K562 (cell line): ENCODE measurements around the gene IRF5. TPM values are rescaled to one million over a fixed set of nuclear protein-coding genes. Genes with fewer than 3 reads are reported as not detected.

Experiments
- ATAC-seq: fragments of 200-7000 bp; cut with Tn5 transposase; 3 replicates; pipeline ENCODE4 v1.9.1; 2020; ENCODE audit warnings: moderate library complexity
- BruUV-seq: library from RNA; stranded (reverse); fragments of 400-500 nt; replicated peaks from 2 replicates; lab custom pipeline; 2021; lab: Mats Ljungman, UMichigan
- CTCF ChIA-PET: fragments of 300-600 bp; formaldehyde crosslinking; extraction: SDS; loops from one replicate; lab custom pipeline; 2021; ENCODE audit warnings: low intra/inter-chr PET ratio; lab: Yijun Ruan, JAX
- POLR2A ChIA-PET: fragments of 300-600, 350-650 bp; sonication (Branson Sonifier 250); formaldehyde crosslinking; extraction: SDS; loops from one replicate; lab custom pipeline; 2021; ENCODE audit warnings: antibody characterized with exemption, inconsistent platforms; lab: Yijun Ruan, JAX
- DNase-seq, 4 experiments: peaks; one replicate each; pipeline versions ENCODE4 v3.0.0 to v3.0.0-alpha.2; 2011 to 2018; ENCODE audit warnings: low spot score in 3 of 4, mixed read lengths in 3 of 4; ENCODE audit errors: extremely low read depth in 1 of 4
- FAIRE-seq: peaks from 2 replicates; lab custom pipeline; 2011; peaks lifted over from hg19 to GRCh38; lab: Jason Lieb, UNC
- H2AFZ ChIP-seq: 2 replicates; pipeline ENCODE4 v1.6.0; 2011; ENCODE audit warnings: low read depth, low read length, control low read depth, inconsistent platforms
- H3K27ac ChIP-seq: fragments of 200-600 bp; 3 replicates; pipeline ENCODE4 v1.8.0; 2011; ENCODE audit warnings: low read depth, mild to moderate bottlenecking, control low read depth, inconsistent platforms, low read length, moderate library complexity, mixed read lengths; ENCODE audit errors: extremely low read depth
- H3K27me3 ChIP-seq, 2 experiments: fragments of 300-600 bp in 1 of 2; 2 replicates in 1 of 2; 3 replicates in 1 of 2; pipeline versions ENCODE4 v1.6.0 to v1.8.0; 2011; ENCODE audit warnings: inconsistent platforms in 2 of 2, low read length in 2 of 2, mild to moderate bottlenecking in 1 of 2, mixed read lengths in 1 of 2, moderate library complexity in 1 of 2; ENCODE audit not compliant: control insufficient read depth in 2 of 2, insufficient read depth in 2 of 2
- H3K36me3 ChIP-seq: fragments of 300-600 bp; 3 replicates; pipeline ENCODE4 v1.8.0; 2011; ENCODE audit warnings: mild to moderate bottlenecking, low read length, inconsistent platforms; ENCODE audit not compliant: control insufficient read depth, insufficient read depth
- H3K4me1 ChIP-seq, 2 experiments: fragments of 200-600 bp in 1 of 2; replicated peaks in 1 of 2; 2 replicates in 1 of 2; 3 replicates in 1 of 2; pipeline versions ENCODE4 v1.5.1 to v1.8.0; 2011; ENCODE audit warnings: inconsistent platforms in 2 of 2, low read length in 2 of 2, mild to moderate bottlenecking in 1 of 2, mixed read lengths in 1 of 2, moderate library complexity in 1 of 2; ENCODE audit not compliant: control insufficient read depth in 2 of 2, insufficient read depth in 2 of 2
- H3K4me2 ChIP-seq: 2 replicates; pipeline ENCODE4 v1.6.1; 2011; ENCODE audit warnings: low read length, control low read depth, inconsistent platforms, mixed read lengths; ENCODE audit not compliant: insufficient read depth
- H3K4me3 ChIP-seq: fragments of 200-600 bp; sonication (generic), shearing (Covaris generic); 2 replicates; pipeline ENCODE4 v1.5.1; 2016; ENCODE audit warnings: control low read depth, inconsistent platforms
- H3K79me2 ChIP-seq: fragments of 200-600 bp; 3 replicates; pipeline ENCODE4 v1.8.0; 2011; ENCODE audit warnings: low read length, inconsistent platforms; ENCODE audit not compliant: control insufficient read depth, insufficient read depth
- H3K9ac ChIP-seq, 2 experiments: 2 replicates each; pipeline versions ENCODE4 v1.6.0 to v1.6.1; 2011; ENCODE audit warnings: low read depth in 2 of 2, low read length in 2 of 2, control low read depth in 1 of 2, inconsistent platforms in 1 of 2, mild to moderate bottlenecking in 1 of 2, mixed read lengths in 1 of 2; ENCODE audit not compliant: insufficient read depth in 1 of 2
- H3K9me1 ChIP-seq: one replicate; pipeline ENCODE4 v1.6.0; 2011; ENCODE audit warnings: inconsistent platforms, mild to moderate bottlenecking, low read length, moderate library complexity; ENCODE audit not compliant: control insufficient read depth, insufficient read depth
- H3K9me3 ChIP-seq: replicated peaks from 2 replicates; pipeline ENCODE4 v1.5.1; 2011; ENCODE audit warnings: low read depth, low read length, inconsistent platforms; ENCODE audit not compliant: control insufficient read depth, insufficient read depth
- H4K20me1 ChIP-seq: replicated peaks from 2 replicates; pipeline ENCODE4 v1.6.1; 2011; ENCODE audit warnings: low read length, inconsistent platforms, mixed read lengths; ENCODE audit not compliant: control insufficient read depth, insufficient read depth
- CBFB ChIP-seq: sonication (generic); formaldehyde crosslinking; IDR thresholded peaks from 2 replicates; pipeline ENCODE4 v1.4.0; 2020; ENCODE audit warnings: mild to moderate bottlenecking, missing genetic modification reagents
- EGR1 ChIP-seq: fragments of 450-650 bp; conservative IDR thresholded peaks from 2 replicates; pipeline ENCODE4 v1.6.1; 2017; ENCODE audit warnings: mild to moderate bottlenecking
- ELF1 ChIP-seq: fragments of 200-800 bp; sonication (Bioruptor generic); IDR thresholded peaks from 2 replicates; pipeline ENCODE4 v1.6.1; 2016; ENCODE audit warnings: missing genetic modification characterization, missing compliant biosample characterization
- EZH2 ChIP-seq: IDR thresholded peaks from 2 replicates; pipeline ENCODE4 v1.6.1; 2012; ENCODE audit warnings: low read depth, mild to moderate bottlenecking, inconsistent platforms, low read length, borderline replicate concordance
- MEF2A ChIP-seq: IDR thresholded peaks from 2 replicates; pipeline ENCODE4 v1.6.1; 2011; ENCODE audit warnings: low read depth, mild to moderate bottlenecking, low read length, moderate library complexity; ENCODE audit not compliant: control insufficient read depth
- NCOA4 ChIP-seq: fragments of 450-650 bp; IDR thresholded peaks from 2 replicates; pipeline ENCODE4 v1.6.1; 2018; ENCODE audit warnings: mild to moderate bottlenecking; ENCODE audit not compliant: partially characterized antibody
- PKNOX1 ChIP-seq: fragments of 450-650 bp; IDR thresholded peaks from 2 replicates; pipeline ENCODE4 v1.6.1; 2016
- TFE3 ChIP-seq: fragments of 450-650 bp; formaldehyde crosslinking; IDR thresholded peaks from 2 replicates; pipeline ENCODE4 v1.4.0; 2020; ENCODE audit warnings: mild to moderate bottlenecking, mixed read lengths
- U2AF2 ChIP-seq: fragments of 200-400 bp; formaldehyde crosslinking; optimal IDR thresholded peaks from 2 replicates; pipeline ENCODE3; 2017; ENCODE audit warnings: low read depth, mild to moderate bottlenecking, low read length
- ZNF407 ChIP-seq: fragments of 450-650 bp; IDR thresholded peaks from 2 replicates; pipeline ENCODE4 v1.6.1; 2016; ENCODE audit warnings: low read depth
- ZNF766 ChIP-seq: fragments of 200-800 bp; sonication (Bioruptor generic); conservative IDR thresholded peaks from 2 replicates; pipeline ENCODE4 v1.6.1; 2016; ENCODE audit warnings: missing genetic modification characterization, missing compliant biosample characterization
- WGBS: fragments of 100-300 bp; shearing (Covaris generic); methylation state at CpG from one replicate; pipeline ENCODE4 v1.1.6; 2016; ENCODE audit warnings: low coverage, mixed read lengths; ENCODE audit not compliant: insufficient coverage; ENCODE audit errors: missing lambda C conversion rate; 5-methylcytosine and 5-hydroxymethylcytosine counted together
- in situ Hi-C: fragments of 300-500 bp; cut with MboI; formaldehyde crosslinking; loops from 4 replicates; pipeline ENCODE4 v1.15.0; 2018; ENCODE audit warnings: inconsistent platforms, mixed read lengths
- intact Hi-C: fragments of 100-400 bp; cut with micrococcal nuclease; formaldehyde crosslinking; loops from 2 replicates; pipeline ENCODE4 v1.14.2; 2022
- polyA plus RNA-seq, 8 experiments: library from polyadenylated mRNA; depleted of rRNA in 4 of 8; stranded (reverse) in 5 of 8; unstranded in 3 of 8; fragments of >200 nt; fragmentation: Nextera tagmentation in 2 of 8; fragmentation: Illumina TruSeq in 1 of 8; extraction: Ambion mirVana in 2 of 8; extraction: Trizol in 1 of 8; gene quantifications; 2 replicates each; pipeline versions ENCODE4 v1.2.1 to v1.2.3, GENCODE V29; 2011 to 2014; ENCODE audit warnings: inconsistent platforms in 1 of 8, missing spikeins in 1 of 8
- total RNA-seq, 7 experiments: library from RNA; depleted of rRNA in 6 of 7; stranded (reverse); fragments of >200 nt in 6 of 7; fragmentation: Illumina TruSeq in 2 of 7; extraction: Trizol in 2 of 7; gene quantifications; 2 replicates each; pipeline versions ENCODE4 v1.2.1 to v1.2.3, GENCODE V29; 2011 to 2021; ENCODE audit warnings: low replicate concordance in 1 of 7

The IRF5 gene
- total and polyA plus RNA-seq, 9 of the 15 experiments (the other 6 are each of a cell fraction or from before 2014, with no cell fraction given): 0.04 TPM; not detected in 8

- no peak overlapping the region for H2AFZ ChIP-seq
- H3K27me3 ChIP-seq: peaks cover 14 to 45% of the 10 kb centered on the region in 2 experiments
- intact Hi-C loops: no loop called here
- H3K9ac ChIP-seq: no peak overlapping the region; a peak in 1 of 4 replicates
- DNase-seq (no peak), ATAC-seq (no peak), FAIRE-seq (peak; percentile 94)
- in situ Hi-C loops: no loop called here
- BruUV-seq: no TSS peak
- H3K4me3 ChIP-seq: no peak overlapping the region
- no peaks in the 10 kb centered on the region for H3K36me3 ChIP-seq
- CTCF ChIA-PET: interaction anchor here (0.6 kb wide), 1 partner anchor 461 kb away, joined by 3 read pairs; no protein-coding TSS in a partner anchor
- H3K27ac ChIP-seq: no peak overlapping the region
- no peaks in the 10 kb centered on the region; the same call in 1 of the 2 replicates for H4K20me1 ChIP-seq
- H3K9me3 ChIP-seq: peaks cover 4% of the 10 kb centered on the region
- POLR2A ChIA-PET: no interaction called here
- 25% methylated on average over 7 of the region's 7 CpGs for WGBS
- no peak overlapping the region for H3K4me2 ChIP-seq
- no peaks in the 10 kb centered on the region for H3K79me2 ChIP-seq
- H3K9me1 ChIP-seq: no peaks in the 10 kb centered on the region
- peaks cover 0 to 62% of the 10 kb centered on the region in 2 experiments; a peak in 3 of 5 replicates for H3K4me1 ChIP-seq
- TF ChIP-seq EZH2 (no peak), TFE3 (no peak), NCOA4 (peak; percentile 10), ZNF766 (CRISPR knock-in tag) (no peak), MEF2A (no peak), U2AF2 (no peak), PKNOX1 (no peak), EGR1 (no peak), ZNF407 (no peak), ELF1 (tag) (no peak), CBFB (no peak)
Measured at GRCh38 chr7:128888039-128888755, 49.5 kb upstream of the IRF5 start.
